ENCODE measurements around the gene HS1BP3. TPM values are rescaled to one million over a fixed set of nuclear protein-coding genes. Genes with fewer than 3 reads are reported as not detected.

Gene HS1BP3
- total RNA-seq, 1 experiment from 2014 or later: 17.1 TPM

DNA sequence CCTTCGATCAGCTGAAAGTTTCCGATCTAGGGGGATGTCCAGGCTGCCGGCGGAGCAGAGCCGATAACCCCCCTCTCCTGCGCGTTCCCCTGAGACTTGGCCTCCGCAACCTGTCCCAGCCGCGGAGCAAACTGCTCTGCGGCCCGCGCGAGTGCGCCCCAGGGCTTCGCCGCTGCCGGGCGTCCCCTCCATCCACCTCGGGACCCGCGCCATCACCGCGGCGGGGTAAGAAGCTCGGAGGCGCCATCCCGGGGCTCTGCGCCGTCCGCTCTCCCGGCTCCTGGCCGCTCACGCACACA is 15.1 kb upstream of the HS1BP3 start:
- H3K27me3 ChIP-seq (ENCODE audit: insufficient read depth, low read length): peaks cover 29% of the 10 kb centered on the region
- RAD21 ChIA-PET (ENCODE audit: low non-redundant PET in 1 of 2, low total read pairs in 2 of 2, uncharacterized antibody in 2 of 2, unreplicated experiment in 2 of 2): no interaction called here
- no peaks in the 10 kb centered on the region for H3K9me2 ChIP-seq (ENCODE audit: insufficient read depth)
- no TSS peak for BruUV-seq (replicated peaks)
- no peak overlapping the region for H3K27ac ChIP-seq (ENCODE audit: low read depth, low read length)
- no peak overlapping the region for H3K9ac ChIP-seq (ENCODE audit: low read length)
- H2AFZ ChIP-seq (ENCODE audit: low read depth, low read length, poor library complexity, severe bottlenecking): no peak overlapping the region
- H3K36me3 ChIP-seq (ENCODE audit: control insufficient read depth in 1 of 2, insufficient read depth in 2 of 2, low read length in 2 of 2): no peaks in the 10 kb centered on the region
- H3K4me1 ChIP-seq (ENCODE audit: control insufficient read depth in 1 of 2, insufficient read depth in 2 of 2, low read length in 2 of 2): peaks cover 0 to 4% of the 10 kb centered on the region in 2 experiments; a peak in 1 of 4 replicates
- TF ChIP-seq ZNF274 (IDR thresholded peaks at IDR 0.05; ENCODE audit: low read depth, low read length): no peak
- no peak for TF ChIP-seq ZBTB33 (IDR thresholded peaks at IDR 0.05; ENCODE audit: extremely low read depth, insufficient replicate concordance, low read length)
- no peak for TF ChIP-seq CBX3 (IDR thresholded peaks at IDR 0.05; ENCODE audit: low read depth)
- no peak for TF ChIP-seq JUND (IDR thresholded peaks at IDR 0.05)
- no peak for TF ChIP-seq POLR2A (IDR thresholded peaks at IDR 0.05; ENCODE audit: borderline replicate concordance, extremely low read depth, insufficient read depth, insufficient read length)
- no peak for TF ChIP-seq EZH2phosphoT487 (IDR thresholded peaks at IDR 0.05; ENCODE audit: borderline replicate concordance)
- no peak for TF ChIP-seq RAD21 (IDR thresholded peaks at IDR 0.05; ENCODE audit: low read depth)
- TF ChIP-seq CEBPB (IDR thresholded peaks at IDR 0.05; ENCODE audit: low read depth): no peak
- no peak for TF ChIP-seq POLR2AphosphoS5 (IDR thresholded peaks at IDR 0.05; ENCODE audit: low read depth, low read length)
- no peak for TF ChIP-seq ELF1 (IDR thresholded peaks at IDR 0.05; ENCODE audit: borderline replicate concordance, low read depth)
- TF ChIP-seq ATF3 (IDR thresholded peaks at IDR 0.05): no peak
- TF ChIP-seq EZH2 (IDR thresholded peaks at IDR 0.05): no peak
- TF ChIP-seq EGR1 (IDR thresholded peaks at IDR 0.05; ENCODE audit: low read depth): no peak
- no peak for TF ChIP-seq TCF7L2 (IDR thresholded peaks at IDR 0.05; ENCODE audit: borderline replicate concordance, extremely low read depth, insufficient read depth, insufficient read length)
- TF ChIP-seq, protein P1, sequence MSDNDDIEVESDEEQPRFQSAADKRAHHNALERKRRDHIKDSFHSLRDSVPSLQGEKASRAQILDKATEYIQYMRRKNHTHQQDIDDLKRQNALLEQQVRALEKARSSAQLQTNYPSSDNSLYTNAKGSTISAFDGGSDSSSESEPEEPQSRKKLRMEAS (IDR thresholded peaks at IDR 0.05): no peak
- no peak overlapping the region for H3K4me3 ChIP-seq (replicated peaks in 1 of 2; ENCODE audit: low read depth in 1 of 2, low read length in 2 of 2)
- no peaks in the 10 kb centered on the region for H4K20me1 ChIP-seq (ENCODE audit: insufficient read depth)
- intact Hi-C loops (cut with micrococcal nuclease): no loop called here
- DNase-seq (ENCODE audit: low read depth, low spot score) (no peak), ATAC-seq (no peak)
- POLR2A ChIA-PET: no interaction called here
- H3K79me2 ChIP-seq (ENCODE audit: insufficient read depth, low read length): no peaks in the 10 kb centered on the region
- no peaks in the 10 kb centered on the region for H3K9me3 ChIP-seq (ENCODE audit: control insufficient read depth in 1 of 2, insufficient read depth in 1 of 2, low read depth in 1 of 2, low read length in 2 of 2)
- CTCF ChIA-PET: no interaction called here
- no peak overlapping the region for H3K4me2 ChIP-seq (ENCODE audit: low read length)

All from HCT116 (cell line).